Tongue (tissue), 2 donors: Measurements from ENCODE around the gene AOAH. TPM values are rescaled to one million over a fixed set of nuclear protein-coding genes. Genes with fewer than 3 reads are reported as not detected.

ENCODE experiments used
- DNase-seq: peaks from one replicate; pipeline ENCODE4 v3.0.0-alpha.2; 2015
- total RNA-seq: library from RNA; depleted of rRNA; stranded (reverse); fragments of >200 nt; gene quantifications from one replicate; pipeline ENCODE4 v1.2.3, GENCODE V29; 2014

The AOAH gene
- total RNA-seq, 1 donor from 2014 or later, result 3.4 TPM

DNA sequence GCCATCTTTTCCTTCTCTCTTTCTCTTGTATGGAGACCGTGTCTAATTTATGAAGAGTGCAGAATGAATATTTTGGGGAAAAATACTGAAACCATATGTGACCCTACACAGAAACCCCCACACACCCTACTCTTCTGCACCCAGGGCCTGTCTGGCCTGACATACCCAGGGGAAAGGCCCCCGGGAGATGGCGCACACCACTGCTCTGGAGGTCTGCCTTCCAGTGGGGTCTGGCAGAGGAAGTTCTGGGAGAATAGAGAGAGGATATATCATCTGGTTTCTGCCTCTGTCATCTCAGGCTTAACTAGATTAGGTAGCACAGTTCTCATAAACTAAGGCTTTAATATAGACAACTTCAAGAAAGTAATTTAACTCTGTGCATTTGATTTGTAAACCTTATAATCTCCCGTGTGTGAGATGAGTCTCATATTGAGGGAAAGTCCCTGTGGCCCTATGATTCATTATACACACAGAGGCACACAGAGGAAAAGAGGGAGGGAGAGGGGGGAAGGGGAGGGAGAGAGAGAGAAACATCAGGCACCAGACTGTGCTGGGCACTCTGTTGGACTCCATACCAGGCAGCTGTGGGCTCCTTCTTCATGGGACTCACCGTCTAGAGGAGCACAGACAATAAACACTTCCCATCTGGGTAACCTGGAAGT is 123.3 kb downstream of the AOAH start:
- peak; percentile 15 for DNase-seq

DNA sequence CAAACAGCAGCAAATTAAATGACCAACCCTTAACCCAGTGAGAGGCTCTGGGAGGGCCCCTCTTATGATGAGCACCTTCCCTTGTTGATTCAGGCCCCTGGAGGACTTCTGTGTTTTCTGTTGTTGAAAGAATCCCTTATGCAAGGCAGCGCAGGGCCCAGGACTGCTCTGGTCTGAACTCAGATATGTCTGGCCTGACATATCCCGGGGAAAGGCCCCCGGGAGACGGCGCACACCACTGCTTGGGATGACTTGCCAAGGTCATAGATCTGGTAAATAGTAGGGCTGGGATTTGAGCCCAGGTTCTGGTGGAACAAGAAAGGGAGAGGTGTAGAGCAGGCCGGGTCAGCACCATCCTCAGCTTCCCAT is 124.0 kb downstream of the AOAH start:
- no peak for DNase-seq

DNA sequence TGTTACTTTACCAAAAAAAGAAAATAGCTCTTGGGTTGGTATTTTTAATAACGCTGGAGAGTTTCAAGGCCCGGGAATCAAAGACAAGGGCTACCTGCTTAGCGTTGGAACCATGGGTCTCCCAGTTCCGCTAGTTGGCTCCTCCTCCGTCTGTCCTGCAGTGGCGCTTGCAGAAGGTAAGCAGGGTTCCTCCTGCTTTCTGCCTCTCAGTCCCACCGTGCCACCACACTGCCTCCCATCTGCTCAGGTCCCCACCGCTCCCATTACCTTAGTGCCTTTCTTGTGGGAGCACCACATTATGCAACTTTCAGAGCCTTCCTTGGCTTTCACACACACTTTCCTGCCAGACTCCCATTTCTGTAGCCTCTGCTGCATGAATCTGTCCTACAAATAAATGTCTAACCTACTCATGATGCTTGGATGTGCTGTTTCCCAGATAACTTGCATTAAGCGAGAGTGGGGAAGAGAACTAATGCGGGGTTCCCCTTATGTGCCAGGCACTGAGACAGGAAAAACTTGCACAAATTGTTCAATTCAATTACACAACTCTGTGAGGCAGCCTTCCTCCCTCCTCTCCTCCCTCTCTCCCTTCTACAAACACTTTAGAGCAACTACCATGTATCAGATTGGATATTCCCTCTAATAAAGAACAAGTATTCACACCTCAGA is 124.5 kb downstream of the AOAH start:
- no peak for DNase-seq

DNA sequence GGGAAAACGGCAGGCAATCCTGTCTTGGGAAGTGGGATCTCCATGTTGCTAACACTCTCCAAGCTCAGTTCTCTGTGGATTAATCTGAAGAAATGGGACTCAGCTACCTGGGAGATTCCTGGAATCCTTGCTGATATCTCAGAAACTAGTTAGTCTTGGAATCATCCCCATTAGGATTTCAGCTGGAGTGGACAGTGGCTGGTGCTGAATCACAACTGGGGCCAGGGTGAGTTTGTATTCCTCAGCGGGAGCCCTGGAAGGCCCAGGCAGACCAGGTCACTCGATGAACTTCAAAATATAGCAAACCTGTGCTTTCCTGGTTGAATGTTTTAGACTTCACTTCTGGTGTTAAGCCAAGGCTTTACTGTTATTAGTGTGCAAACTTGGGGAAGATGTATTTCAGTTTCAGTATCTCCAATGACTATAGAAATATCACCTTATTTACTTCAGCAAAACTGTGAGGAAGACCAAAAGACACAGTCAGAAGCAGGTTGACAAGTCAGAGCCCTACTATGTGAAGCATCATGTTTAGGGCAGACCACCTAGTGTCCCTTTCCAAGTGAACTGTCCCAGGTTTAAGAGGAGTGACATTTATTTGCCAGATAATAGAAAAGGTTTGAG is 126.1 kb downstream of the AOAH start:
- no peak for DNase-seq

DNA sequence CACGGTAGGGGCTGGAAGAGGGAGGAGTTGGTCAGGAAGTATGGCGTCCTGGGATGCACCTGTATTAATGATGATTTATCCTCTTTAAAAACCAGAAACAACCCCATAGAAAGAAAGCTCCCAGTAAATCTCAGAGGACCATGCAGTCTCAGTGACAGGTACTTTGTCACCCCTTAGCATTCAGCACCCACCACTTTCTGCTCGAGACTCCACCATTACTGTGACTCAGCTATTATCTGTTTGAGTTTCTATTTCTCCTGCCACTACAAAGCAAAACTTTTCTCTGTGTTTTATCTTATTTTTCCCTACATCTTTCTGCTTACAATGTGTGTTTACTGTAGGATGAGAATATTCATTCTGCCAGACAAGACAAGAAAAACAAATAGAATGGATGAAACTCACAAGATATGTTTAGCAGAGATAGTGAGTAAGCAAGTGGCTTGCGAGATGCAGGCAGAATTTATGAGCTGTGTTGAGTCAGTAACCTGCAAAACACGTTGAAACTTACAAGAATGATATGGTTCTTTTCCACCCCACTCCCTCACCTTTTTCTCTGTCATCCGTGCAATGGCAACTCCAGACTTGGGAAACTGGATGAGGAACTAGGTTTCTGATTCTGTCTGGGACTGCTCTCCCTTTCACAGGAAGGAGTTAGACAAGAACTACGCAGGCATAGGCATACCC is 127.1 kb downstream of the AOAH start:
- no peak for DNase-seq

DNA sequence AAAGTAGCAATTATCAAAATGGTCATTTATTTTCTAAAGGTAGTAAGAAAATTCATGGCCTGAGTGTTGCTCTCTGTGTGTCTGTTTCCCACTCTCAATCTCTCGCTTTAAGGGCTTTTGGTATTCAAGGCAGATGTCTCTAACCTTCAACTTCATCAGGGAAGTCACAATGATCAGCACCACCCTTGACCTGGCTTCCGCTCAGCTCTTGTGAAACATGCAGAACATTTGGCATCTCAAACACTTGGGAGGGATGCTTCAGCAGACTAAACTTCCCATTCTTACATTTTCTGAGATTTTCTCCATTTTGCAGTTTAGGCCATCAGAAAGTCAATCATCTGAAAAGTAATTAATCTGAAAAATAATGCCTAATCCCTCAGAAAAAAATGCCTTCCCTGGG is 129.8 kb downstream of the AOAH start:
- DNase-seq, result no peak

DNA sequence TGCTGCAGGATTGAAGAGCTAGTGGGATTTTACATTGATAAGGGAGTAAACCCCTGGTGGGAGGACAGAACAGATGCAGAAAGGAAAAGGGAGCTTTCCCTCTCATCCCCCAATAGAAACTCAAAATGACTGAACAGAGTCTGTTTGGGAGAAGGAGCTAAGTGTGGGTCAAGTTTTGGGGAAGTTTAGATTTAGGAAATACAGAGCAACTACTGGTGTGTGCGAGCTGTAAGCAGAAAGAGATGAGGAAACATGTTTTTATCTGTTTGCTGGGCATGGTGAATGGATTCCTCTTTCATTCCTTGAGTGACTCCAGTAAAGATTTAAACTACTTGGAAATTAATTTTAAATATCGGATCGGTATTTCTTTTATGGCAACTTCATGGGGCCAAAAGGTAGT is 132.7 kb downstream of the AOAH start:
- DNase-seq, result no peak

DNA sequence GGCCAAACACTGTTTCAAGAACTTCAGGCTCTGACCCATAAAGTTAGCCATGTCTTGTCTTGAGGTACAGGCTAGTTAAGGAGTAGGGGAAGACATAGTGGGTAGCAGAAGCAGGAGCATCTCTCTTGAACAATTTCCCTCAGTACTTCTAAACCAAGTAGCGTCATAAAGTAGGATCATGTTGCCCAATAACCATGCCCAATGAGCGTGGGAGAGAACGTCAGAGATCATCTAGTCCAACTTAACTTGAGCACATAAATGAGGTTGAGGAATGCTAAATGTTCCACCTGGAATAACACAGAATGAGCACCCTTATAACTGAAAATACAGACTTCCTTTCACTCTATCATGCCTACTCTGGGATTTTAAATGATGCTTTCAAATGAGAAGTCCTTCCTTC is 134.9 kb downstream of the AOAH start:
- no peak for DNase-seq

DNA sequence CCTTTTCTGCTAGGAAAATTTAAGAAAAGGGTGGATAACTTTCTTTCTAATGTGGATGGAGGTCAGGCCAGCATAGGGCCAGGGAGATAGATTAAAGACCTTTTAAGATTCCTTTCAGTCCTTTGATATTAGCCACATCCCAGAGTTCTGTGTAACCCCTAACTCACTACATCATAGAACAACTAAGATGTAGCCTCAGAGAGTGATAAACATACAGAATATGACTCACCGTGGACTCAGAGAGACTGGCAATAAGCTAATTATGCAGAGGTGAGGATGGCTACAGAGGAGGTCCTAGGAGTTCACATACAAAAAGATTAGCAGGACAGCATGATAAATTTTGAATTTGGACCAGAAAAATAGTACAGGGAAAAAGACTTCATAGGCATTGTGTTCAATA is 141.0 kb downstream of the AOAH start:
- no peak for DNase-seq

DNA sequence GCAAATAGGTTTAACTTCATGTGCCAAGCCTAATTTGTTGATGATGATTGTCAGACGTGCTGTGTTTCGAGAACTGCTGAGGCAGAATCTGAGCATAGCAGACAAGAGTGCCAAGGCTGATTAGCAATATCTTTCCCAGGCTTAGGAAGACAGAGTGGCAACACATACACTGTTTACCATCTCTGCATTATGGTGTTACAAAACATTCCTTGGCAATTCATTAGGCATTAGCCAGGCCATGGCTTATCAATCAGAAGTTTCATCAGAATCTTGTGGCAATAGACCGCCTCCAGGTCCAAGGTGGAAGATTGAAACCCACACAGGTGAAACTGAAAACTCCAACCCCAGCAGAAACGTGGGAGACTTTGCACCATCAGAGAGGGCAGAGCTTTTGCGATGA is 148.5 kb downstream of the AOAH start:
- no peak for DNase-seq

DNA sequence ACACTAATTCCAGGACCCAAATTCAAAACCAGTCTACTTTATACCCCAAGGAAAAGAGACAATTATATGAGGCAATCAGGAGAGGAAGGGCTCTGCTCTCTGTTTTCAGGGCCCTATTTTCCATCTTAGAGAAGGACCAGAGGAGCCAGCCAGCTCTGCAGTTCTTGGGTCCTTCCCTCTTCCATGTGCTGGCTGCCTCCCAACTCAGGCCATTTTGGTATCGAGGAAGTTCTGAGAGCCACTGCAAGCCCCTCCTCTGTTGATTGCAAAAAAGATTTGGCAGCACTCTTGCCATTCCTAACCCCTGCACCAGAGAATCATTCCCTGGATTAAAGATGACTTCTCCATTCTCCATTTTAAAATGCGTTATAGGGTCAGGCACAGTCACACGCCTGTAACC is 151.2 kb downstream of the AOAH start:
- no peak for DNase-seq

DNA sequence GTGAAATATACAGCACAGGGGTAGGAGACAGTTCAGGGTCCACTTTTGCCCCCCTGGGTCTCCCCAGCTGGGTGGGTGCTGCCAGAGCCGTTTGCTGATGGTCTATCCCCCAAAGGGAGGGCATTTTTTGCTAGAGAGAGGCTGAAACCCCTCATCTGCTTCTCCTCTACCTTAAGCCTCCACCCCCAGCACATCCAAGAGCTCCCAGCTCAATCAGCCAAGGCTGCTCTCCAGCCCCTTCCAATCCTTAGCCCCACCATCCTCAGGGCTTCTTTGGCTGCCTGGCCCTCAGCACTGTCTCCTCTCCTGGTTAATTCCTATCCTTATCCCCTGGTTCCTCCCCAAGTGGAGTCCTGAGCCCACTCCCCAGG is 153.1 kb downstream of the AOAH start:
- DNase-seq, result no peak

DNA sequence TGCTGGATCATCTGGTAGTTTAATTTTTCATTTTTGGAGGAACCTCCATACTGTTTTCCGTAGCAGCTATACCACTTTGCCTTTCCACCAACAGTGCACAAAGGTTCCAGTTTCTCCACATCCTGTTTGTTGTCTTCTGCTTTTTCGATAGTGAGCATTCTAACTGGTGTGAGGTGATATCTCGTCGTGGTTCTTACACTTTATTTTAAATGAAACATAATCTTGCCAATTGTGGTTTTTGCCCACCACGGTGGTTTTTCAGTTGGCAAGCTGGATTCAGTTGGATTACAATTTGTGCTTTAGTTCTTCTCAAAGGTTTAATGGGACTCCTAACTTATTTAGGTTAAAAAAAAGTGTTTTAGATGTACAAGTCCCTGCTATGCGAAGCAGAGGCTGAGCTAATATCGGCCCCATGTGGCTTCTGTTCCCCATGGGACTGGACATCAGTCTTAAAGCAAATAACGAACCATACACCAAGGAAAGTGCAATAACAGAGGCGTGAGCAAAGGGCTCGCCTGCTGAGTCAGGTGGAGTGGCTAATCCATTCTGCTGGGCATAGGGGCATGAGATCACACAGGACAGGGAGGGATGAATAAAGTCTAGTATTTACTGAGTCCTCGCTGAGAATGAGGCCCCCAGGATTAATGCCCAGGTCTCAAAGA is 153.6 kb downstream of the AOAH start:
- no peak for DNase-seq

DNA sequence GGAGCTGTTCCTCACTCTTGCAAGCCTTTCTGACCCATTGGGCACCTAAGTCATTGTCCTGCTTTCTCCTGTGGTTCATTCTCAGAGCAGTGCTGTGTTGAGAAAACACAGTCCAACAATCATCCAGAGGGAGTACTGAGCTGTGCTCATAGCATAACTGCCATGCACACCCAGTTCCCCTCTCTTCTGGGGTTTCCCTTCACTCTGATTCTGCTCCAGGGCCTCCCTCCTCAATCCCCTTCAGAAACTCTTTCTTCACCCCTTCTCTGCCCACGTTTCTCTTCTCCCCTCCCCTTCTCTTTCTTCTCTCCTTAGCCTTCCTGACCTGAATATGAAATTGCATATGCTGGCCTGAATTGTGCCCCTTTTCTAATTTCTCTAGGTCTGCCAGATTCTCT is 155.8 kb downstream of the AOAH start:
- no peak for DNase-seq

DNA sequence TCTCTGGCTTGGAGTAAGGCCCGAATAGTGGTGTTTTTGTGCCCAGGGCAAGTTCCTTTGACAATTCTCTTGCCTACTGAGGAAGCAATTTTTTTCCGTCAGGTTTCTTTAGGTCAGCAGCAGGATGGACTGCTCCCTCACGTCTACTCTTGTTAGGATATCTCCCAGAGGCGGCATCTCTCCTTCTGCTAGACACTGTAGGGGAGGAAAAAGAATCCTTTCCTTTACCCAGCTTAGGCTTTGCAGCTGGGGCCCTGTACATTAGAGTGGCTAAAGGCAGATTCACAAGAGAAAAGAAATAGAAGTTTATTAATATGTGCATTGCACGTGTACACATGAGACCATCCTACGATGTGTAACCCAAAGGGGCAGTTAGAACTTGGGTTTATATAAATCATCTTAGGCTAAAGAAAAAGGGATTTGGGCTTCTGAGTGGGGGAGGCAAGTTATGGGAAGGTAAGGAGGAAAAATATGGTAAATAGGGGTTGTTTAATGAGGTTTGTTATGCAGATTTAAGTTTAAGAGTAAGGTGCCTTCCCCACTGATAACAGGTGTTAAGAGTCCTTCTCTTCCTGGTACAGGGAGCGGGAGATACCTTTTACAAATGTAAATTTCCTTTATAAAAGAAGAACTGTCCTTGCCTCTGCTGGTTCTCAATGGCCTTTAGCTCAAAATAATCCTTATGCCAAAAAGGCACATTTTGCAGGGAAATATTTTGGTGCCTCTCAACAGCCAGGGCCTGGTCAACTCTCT is 156.4 kb downstream of the AOAH start:
- no peak for DNase-seq

DNA sequence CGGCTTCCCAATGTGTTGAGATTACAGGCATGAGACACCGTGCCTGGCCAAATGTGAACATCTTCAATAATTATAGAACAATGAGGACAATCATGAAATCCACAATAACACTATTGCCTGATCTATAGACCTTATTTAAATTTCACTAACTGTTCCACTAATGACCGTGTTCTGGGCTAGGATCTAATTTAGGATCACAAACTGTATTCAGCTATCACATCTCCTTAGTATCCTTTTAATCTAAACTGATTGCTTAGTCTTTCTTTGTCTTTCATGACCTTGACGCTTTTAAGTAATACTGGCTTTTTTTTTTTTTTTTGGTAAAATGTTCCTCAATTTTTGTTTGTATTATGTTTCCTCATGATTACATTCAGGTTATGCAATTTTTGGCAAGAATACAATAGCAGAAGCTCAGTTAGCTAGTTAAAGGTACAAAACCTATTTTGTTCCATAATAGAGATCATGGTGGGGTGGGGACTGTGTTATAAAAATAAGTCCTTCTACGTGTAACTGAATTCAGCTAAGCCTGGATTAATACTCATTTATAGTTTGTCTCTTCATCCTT is 158.4 kb downstream of the AOAH start:
- no peak for DNase-seq

DNA sequence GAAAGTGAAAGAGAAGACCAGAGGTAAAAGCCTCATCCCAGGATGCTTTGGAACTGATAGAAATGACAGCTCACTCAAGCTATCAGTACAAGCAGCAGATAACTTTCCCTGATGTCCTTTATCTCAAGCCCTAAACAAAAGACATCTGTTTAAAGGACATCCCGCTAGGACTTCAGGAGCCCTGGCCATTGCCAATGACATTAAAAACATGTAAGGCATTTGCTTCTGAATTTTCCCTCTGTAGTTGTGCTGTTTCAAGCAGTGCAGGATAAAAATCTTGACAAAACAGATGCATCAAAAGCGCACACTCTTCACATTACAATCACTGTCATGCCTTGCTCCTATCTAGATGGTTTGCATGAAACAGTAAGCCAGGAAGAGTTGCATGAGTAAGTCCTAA is 159.8 kb downstream of the AOAH start:
- DNase-seq, result no peak

DNA sequence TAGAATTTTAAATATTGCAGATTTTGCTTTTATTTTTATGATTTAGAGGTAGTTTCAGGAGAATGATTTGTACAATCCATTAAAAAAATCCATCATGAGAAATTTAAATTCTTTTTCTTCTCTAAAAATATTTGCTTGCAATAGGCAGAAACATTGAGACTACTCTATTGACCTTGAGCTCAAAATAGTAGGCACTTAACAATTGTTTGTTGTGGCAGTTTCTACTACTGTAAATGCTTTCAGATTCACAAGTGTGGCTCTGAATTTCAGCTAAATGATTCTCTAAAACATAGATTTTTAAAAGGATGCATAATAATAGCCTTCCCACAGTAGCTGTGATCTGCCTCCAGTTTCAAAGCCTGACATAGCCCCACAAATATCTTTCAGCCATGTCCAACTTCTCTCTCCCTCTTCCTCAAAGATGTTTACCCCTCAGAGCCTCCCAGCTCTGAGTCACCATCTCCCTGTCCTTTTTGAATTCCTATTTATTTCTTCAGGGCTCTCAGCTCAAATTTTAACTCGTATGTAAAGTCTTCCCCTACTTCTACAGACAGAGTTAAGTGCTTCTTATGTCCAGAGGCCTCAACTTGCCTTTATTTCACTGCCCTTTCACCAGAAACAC is 160.5 kb downstream of the AOAH start:
- DNase-seq, result no peak

DNA sequence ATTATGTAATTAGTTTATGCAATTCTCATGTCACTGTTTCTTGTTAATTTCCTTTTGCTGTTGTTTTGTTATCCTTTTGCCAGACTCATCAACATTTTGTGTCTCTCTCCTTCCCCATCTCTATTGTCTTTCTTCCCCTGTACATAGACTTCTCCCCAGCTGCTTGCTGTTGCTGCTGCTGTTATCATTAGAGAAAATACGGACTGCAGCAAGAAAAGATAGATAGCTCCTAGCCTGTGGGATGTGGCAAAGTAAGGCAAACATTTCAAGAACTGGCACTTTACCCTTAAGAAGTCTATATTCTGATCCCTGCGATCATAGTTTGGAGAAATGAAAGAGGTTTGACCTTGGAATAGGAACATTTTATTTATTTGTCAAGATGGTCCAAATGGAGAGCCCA is 162.2 kb downstream of the AOAH start:
- no peak for DNase-seq

DNA sequence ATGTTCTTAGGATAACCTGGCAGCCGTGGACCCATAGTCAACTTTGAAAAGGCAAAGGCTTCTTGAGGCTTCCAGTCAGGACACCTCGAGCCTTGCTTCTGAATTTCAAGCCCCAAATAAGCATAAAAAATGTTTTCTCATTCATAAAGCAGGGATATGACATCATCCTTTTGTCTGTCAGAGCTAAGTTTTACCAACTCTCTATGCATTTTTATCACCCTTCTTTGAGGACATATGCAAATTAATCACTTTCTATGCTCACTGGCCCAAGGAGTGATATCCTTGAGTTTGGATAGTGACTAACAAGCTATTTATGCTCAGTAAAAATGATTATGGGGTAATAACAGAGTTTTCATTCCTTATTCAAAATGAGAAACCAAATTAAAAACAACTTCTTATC is 175.3 kb downstream of the AOAH start:
- no peak for DNase-seq

DNA sequence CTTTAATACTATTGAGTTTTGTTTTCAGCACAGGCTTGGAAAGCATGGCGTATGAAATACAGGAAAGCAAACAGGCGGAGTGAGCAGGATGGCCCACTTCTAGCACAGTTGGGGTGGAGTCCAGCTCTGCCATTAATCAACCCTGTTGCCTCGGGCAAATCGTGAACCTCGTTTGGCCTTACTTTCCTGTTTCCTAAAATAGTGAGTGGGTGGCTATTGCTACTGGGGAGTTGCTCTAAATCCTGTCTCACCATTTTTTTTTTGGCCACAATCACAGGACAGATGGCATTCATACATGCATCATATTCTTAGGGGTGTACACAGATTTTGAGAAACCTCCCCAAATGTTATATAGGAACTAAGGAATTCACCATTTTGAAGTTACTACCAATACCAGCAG is 176.9 kb downstream of the AOAH start:
- no peak for DNase-seq
